Astrocyte (in vitro differentiated cells and primary cell): ENCODE results near the gene PLOD1. TPM values are rescaled to one million over a fixed set of nuclear protein-coding genes. Genes with fewer than 3 reads are reported as not detected.
"Not testable (repeated sequence)": the region's sequence is repeated elsewhere in the genome, so short reads cannot be mapped to it uniquely, and the experiment has no call there.

ENCODE experiments used
- DNase-seq: peaks from one replicate; pipeline ENCODE4 v3.0.0-alpha.2; 2010; ENCODE audit warnings: low read depth
- FAIRE-seq: peaks from 2 replicates; lab custom pipeline; 2011; peaks lifted over from hg19 to GRCh38; lab: Jason Lieb, UNC
- H2AFZ ChIP-seq: 2 replicates; pipeline ENCODE4 v1.6.0; 2012; ENCODE audit warnings: low read depth, low read length, inconsistent platforms
- H3K27ac ChIP-seq: 2 replicates; pipeline ENCODE4 v1.5.1; 2011; ENCODE audit warnings: low read depth, low read length, inconsistent platforms
- H3K27me3 ChIP-seq: 2 replicates; pipeline ENCODE4 v1.6.0; 2011; ENCODE audit warnings: low read length, inconsistent platforms; ENCODE audit not compliant: insufficient read depth
- H3K36me3 ChIP-seq: 2 replicates; pipeline ENCODE4 v1.5.1; 2011; ENCODE audit warnings: low read length, inconsistent platforms; ENCODE audit not compliant: insufficient read depth
- H3K4me1 ChIP-seq: 2 replicates; pipeline ENCODE4 v1.5.1; 2011; ENCODE audit warnings: low read length, inconsistent platforms; ENCODE audit not compliant: insufficient read depth
- H3K4me2 ChIP-seq: 2 replicates; pipeline ENCODE4 v1.6.0; 2012; ENCODE audit warnings: low read length, inconsistent platforms
- H3K4me3 ChIP-seq: 2 replicates; pipeline ENCODE4 v1.5.1; 2011; ENCODE audit warnings: low read depth, mild to moderate bottlenecking, low read length, inconsistent platforms; ENCODE audit not compliant: insufficient read depth
- H3K79me2 ChIP-seq: 2 replicates; pipeline ENCODE4 v1.6.0; 2012; ENCODE audit warnings: mild to moderate bottlenecking, low read length, inconsistent platforms; ENCODE audit not compliant: insufficient read depth
- H3K9ac ChIP-seq: 2 replicates; pipeline ENCODE4 v1.6.0; 2012; ENCODE audit warnings: mild to moderate bottlenecking, low read length, inconsistent platforms
- H3K9me3 ChIP-seq: 2 replicates; pipeline ENCODE4 v1.5.1; 2012; ENCODE audit warnings: low read depth, mild to moderate bottlenecking, low read length, inconsistent platforms; ENCODE audit not compliant: insufficient read depth
- H4K20me1 ChIP-seq: 2 replicates; pipeline ENCODE4 v1.6.0; 2012; ENCODE audit warnings: low read length, inconsistent platforms; ENCODE audit not compliant: insufficient read depth
- H3K27ac Mint-ChIP-seq: one replicate; pipeline ENCODE4 v1.8.0; 2021; ENCODE audit warnings: mild to moderate bottlenecking, mixed read lengths; ENCODE audit not compliant: unreplicated experiment
- H3K27me3 Mint-ChIP-seq: one replicate; pipeline ENCODE4 v1.8.0; 2021; ENCODE audit warnings: low read depth, mixed read lengths; ENCODE audit not compliant: unreplicated experiment
- H3K36me3 Mint-ChIP-seq: one replicate; pipeline ENCODE4 v1.8.0; 2021; ENCODE audit warnings: low read depth, mixed read lengths; ENCODE audit not compliant: unreplicated experiment
- H3K4me1 Mint-ChIP-seq: one replicate; pipeline ENCODE4 v1.8.0; 2021; ENCODE audit warnings: low read depth, mixed read lengths; ENCODE audit not compliant: unreplicated experiment
- H3K4me3 Mint-ChIP-seq: one replicate; pipeline ENCODE4 v1.8.0; 2021; ENCODE audit warnings: mild to moderate bottlenecking, moderate library complexity, mixed read lengths; ENCODE audit not compliant: unreplicated experiment
- H3K9me3 Mint-ChIP-seq: one replicate; pipeline ENCODE4 v1.8.0; 2021; ENCODE audit warnings: mild to moderate bottlenecking, mixed read lengths; ENCODE audit not compliant: unreplicated experiment
- EZH2 ChIP-seq: IDR thresholded peaks from 2 replicates; pipeline ENCODE4 v1.6.1; 2012; ENCODE audit warnings: mild to moderate bottlenecking, low read length, inconsistent platforms; ENCODE audit not compliant: insufficient read depth
- total RNA-seq: library from RNA; stranded (reverse); gene quantifications from 2 replicates; pipeline ENCODE4 v1.2.1, GENCODE V29; 2021
- TF ChIP-seq, protein P1 (sequence below): IDR thresholded peaks from 2 replicates; pipeline ENCODE4 v1.5.1; 2011; ENCODE audit warnings: low read depth, mild to moderate bottlenecking, inconsistent platforms, low read length, moderate library complexity; ENCODE audit not compliant: insufficient read depth

Gene PLOD1
- total RNA-seq, 1 donor from 2014 or later, result 375 TPM

GRCh38 chr1:11898086-11898785, 36.3 kb upstream of the PLOD1 start:
- peaks cover 27% of the 10 kb centered on the region for H3K27me3 Mint-ChIP-seq
- H3K79me2 ChIP-seq, result no peaks in the 10 kb centered on the region
- no peak overlapping the region for H2AFZ ChIP-seq
- H3K4me3 Mint-ChIP-seq, result no peak overlapping the region
- DNase-seq (no peak), FAIRE-seq (no peak)
- H3K36me3 ChIP-seq, result no peaks in the 10 kb centered on the region
- H3K27ac Mint-ChIP-seq, result no peak overlapping the region
- peaks cover 25% of the 10 kb centered on the region for H3K27me3 ChIP-seq
- H3K36me3 Mint-ChIP-seq, result no peaks in the 10 kb centered on the region
- no peaks in the 10 kb centered on the region for H3K9me3 Mint-ChIP-seq
- H3K9me3 ChIP-seq, result no peaks in the 10 kb centered on the region
- H3K4me2 ChIP-seq, result no peak overlapping the region
- H3K9ac ChIP-seq, result no peak overlapping the region
- no peaks in the 10 kb centered on the region for H3K4me1 Mint-ChIP-seq
- H4K20me1 ChIP-seq, result peaks cover 2% of the 10 kb centered on the region
- TF ChIP-seq, protein P1, sequence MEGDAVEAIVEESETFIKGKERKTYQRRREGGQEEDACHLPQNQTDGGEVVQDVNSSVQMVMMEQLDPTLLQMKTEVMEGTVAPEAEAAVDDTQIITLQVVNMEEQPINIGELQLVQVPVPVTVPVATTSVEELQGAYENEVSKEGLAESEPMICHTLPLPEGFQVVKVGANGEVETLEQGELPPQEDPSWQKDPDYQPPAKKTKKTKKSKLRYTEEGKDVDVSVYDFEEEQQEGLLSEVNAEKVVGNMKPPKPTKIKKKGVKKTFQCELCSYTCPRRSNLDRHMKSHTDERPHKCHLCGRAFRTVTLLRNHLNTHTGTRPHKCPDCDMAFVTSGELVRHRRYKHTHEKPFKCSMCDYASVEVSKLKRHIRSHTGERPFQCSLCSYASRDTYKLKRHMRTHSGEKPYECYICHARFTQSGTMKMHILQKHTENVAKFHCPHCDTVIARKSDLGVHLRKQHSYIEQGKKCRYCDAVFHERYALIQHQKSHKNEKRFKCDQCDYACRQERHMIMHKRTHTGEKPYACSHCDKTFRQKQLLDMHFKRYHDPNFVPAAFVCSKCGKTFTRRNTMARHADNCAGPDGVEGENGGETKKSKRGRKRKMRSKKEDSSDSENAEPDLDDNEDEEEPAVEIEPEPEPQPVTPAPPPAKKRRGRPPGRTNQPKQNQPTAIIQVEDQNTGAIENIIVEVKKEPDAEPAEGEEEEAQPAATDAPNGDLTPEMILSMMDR, result no peak
- no peak for TF ChIP-seq EZH2
- no peak overlapping the region for H3K4me3 ChIP-seq
- H3K4me1 ChIP-seq, result no peaks in the 10 kb centered on the region
- no peak overlapping the region for H3K27ac ChIP-seq

DNA sequence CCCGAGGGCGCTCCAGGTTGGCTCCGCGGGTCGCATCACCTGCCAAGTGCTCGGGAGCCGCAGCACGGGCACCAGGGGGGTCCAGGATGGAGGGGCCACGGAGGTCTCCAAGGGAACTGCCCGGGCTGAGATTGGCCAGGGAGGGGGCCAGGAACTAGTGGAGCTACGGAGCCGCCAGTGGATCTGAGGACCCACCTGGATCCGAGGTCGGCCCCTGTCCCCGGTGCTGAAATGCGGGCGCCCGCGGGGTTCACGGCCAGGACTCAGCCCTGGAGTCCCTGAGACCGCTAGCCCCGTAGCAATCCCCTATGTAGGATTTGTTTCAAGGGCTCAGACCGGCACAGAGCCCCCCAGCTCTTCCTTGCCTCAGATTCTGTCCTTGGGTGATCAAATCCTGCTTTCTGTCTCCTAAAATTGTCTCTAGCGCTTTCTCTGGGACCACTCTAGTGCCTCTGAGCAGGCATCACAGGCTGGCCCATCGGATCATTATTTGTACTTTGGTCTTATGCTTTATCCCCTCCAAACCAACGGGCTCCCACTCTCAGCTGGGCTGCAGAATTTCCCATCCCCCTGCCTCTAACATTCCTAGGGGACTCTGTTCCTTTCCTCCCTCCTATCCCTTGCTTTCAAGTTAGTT, 35.6 kb upstream of the PLOD1 start:
- Histone ChIP-seq H3K4me2 (no peak overlapping the region), H2AFZ (no peak overlapping the region), H3K79me2 (no peaks in the 10 kb centered on the region), H3K27ac (no peak overlapping the region), H3K27me3 (peaks cover 24% of the 10 kb centered on the region), H3K4me3 (no peak overlapping the region), H3K4me1 (no peaks in the 10 kb centered on the region), H3K36me3 (no peaks in the 10 kb centered on the region), H3K9ac (no peak overlapping the region), H4K20me1 (peaks cover 2% of the 10 kb centered on the region), H3K9me3 (no peaks in the 10 kb centered on the region)
- no peaks in the 10 kb centered on the region for H3K36me3 Mint-ChIP-seq
- peak overlapping the region; percentile 45 for H3K4me3 Mint-ChIP-seq
- peak overlapping the region; percentile 47 for H3K27ac Mint-ChIP-seq
- FAIRE-seq (no peak), DNase-seq (no peak)
- H3K27me3 Mint-ChIP-seq, result peaks cover 23% of the 10 kb centered on the region
- H3K9me3 Mint-ChIP-seq, result no peaks in the 10 kb centered on the region
- no peak for TF ChIP-seq EZH2
- TF ChIP-seq, protein P1, result no peak
- H3K4me1 Mint-ChIP-seq, result no peaks in the 10 kb centered on the region

- not testable (repeated sequence) for H3K4me1 Mint-ChIP-seq, H4K20me1 ChIP-seq, H3K9ac ChIP-seq, DNase-seq, H3K4me3 Mint-ChIP-seq, H3K36me3 Mint-ChIP-seq, H3K27ac Mint-ChIP-seq, H2AFZ ChIP-seq, H3K9me3 Mint-ChIP-seq, H3K9me3 ChIP-seq, H3K27ac ChIP-seq, H3K4me3 ChIP-seq, H3K79me2 ChIP-seq, FAIRE-seq, H3K4me1 ChIP-seq, H3K36me3 ChIP-seq, H3K4me2 ChIP-seq
- H3K27me3 Mint-ChIP-seq, result peaks cover 19% of the 10 kb centered on the region
- H3K27me3 ChIP-seq, result peaks cover 24% of the 10 kb centered on the region
Measured at GRCh38 chr1:11901446-11901845, 33.1 kb upstream of the PLOD1 start.
